NCI-H460 (cell line): ENCODE data around the gene FERD3L. TPM values are rescaled to one million over a fixed set of nuclear protein-coding genes. Genes with fewer than 3 reads are reported as not detected.

Experiments
- DNase-seq: peaks from one replicate; pipeline ENCODE4 v3.0.0-alpha.2; 2016; ENCODE audit warnings: low read depth; ENCODE audit errors: extremely low read depth
- total RNA-seq: library from RNA; depleted of rRNA; stranded (reverse); fragments of >200 nt; shearing (Covaris generic); gene quantifications from 2 replicates; pipeline ENCODE4 v1.2.3, GENCODE V29; 2014; rRNA removed

Gene FERD3L
- total RNA-seq, 1 experiment from 2014 or later = not detected

GRCh38 chr7:19102884-19103283, 42.3 kb downstream of the FERD3L start:
- no peak for DNase-seq

- DNase-seq = no peak
These were observed 43.3 kb downstream of the FERD3L start for GRCh38 chr7:19101909-19102308.

DNA sequence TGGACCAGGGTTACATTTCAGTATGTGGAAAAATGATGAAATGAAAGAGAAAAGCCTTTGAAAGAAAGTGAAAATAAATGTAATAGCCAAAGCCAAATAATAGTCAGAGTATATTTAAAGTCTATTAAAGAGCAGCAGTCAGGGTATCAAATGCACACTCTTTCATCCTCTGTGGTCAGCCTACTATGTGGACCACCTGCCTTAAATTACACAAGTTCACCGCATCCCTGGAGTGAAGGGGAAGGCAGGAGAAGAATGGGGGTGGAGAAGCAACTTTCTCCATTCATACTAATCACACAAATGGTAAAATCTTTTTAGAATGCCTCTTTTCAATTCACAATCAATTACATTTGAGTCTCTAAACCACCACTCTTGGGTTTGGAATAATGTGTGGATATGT, 43.7 kb downstream of the FERD3L start:
- no peak for DNase-seq

DNA sequence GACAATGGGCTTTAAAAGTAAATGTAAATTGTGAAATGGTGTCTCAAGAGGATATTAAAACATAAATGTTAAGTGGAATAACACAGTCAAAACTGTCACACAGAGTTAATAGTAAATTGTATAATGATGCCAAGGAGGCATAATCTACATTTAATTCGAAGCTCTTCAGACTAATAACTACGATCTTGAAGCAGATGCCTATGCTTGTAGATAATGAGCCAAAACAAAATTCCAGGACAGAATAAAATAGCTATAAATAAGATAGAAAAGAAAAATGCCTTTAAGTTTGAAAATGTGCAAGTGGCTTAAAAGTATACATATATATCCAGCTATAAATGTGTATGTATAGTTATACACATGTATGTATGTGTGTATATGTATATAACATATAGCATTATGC, 45.3 kb downstream of the FERD3L start:
- DNase-seq = no peak

- DNase-seq = no peak
These were observed 46.0 kb downstream of the FERD3L start for GRCh38 chr7:19099194-19099593.

DNA sequence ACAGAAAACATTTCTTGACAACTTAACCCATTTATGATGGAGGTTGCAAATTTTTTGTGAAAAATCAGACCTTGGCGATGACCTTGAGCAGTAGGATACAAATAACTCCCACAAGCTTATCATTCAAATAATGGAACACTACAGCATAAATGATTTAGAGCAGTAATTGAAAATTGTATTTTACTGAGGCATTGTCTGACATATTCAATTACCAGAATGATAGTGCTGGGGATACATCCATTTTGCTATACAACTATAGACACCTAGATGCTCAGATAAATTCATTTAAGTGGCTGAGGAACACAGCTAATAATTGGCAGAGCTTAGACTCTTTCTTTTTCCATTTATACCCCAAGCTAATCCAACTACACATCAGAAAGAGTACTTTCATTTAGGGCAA, 46.7 kb downstream of the FERD3L start:
- no peak for DNase-seq

GRCh38 chr7:19097165-19098055, 47.8 kb downstream of the FERD3L start:
- no peak for DNase-seq

GRCh38 chr7:19095353-19095860, 49.8 kb downstream of the FERD3L start:
- DNase-seq = no peak

Other genes starting within 250 kb of the FERD3L start
- not detected in 2 replicates for gene TWIST1, start 27.8 kb downstream of the FERD3L start, total RNA-seq